ENCODE results near the gene GAD1.

Gene GAD1

GRCh38 chr2:170818036-170818751 is 1.5 kb downstream of the GAD1 start:
- DNase-seq: no peak

GRCh38 chr2:170818752-170819470 is 2.2 kb downstream of the GAD1 start:
- no peak for DNase-seq

GRCh38 chr2:170819680-170820664 is 3.3 kb downstream of the GAD1 start:
- DNase-seq: no peak

- DNase-seq: no peak
Measured at GRCh38 chr2:170820757-170821530, 4.3 kb downstream of the GAD1 start.

GRCh38 chr2:170821531-170822289 is 5.0 kb downstream of the GAD1 start:
- no peak for DNase-seq

GRCh38 chr2:170822290-170823087 is 5.8 kb downstream of the GAD1 start:
- no peak for DNase-seq

- peak; percentile 38 to 48 for DNase-seq
Measured at GRCh38 chr2:170823088-170823897, 6.6 kb downstream of the GAD1 start.

GRCh38 chr2:170823898-170824215 is 7.2 kb downstream of the GAD1 start:
- peak in 1 of 2 experiments; percentile 28 for DNase-seq

- DNase-seq: no peak
Measured at GRCh38 chr2:170824526-170825015, 7.9 kb downstream of the GAD1 start.

GRCh38 chr2:170827841-170828532 is 11.3 kb downstream of the GAD1 start:
- no peak for DNase-seq

- DNase-seq: no peak
Measured at GRCh38 chr2:170828533-170828916, 11.8 kb downstream of the GAD1 start.

GRCh38 chr2:170829036-170829435 is 12.3 kb downstream of the GAD1 start:
- no peak for DNase-seq

- no peak for DNase-seq
Measured at GRCh38 chr2:170830166-170830565, 13.5 kb downstream of the GAD1 start.

- no peak for DNase-seq
Measured at GRCh38 chr2:170831115-170831514, 14.4 kb downstream of the GAD1 start.

GRCh38 chr2:170836027-170836426 is 19.3 kb downstream of the GAD1 start:
- no peak for DNase-seq

GRCh38 chr2:170840717-170841210 is 24.1 kb downstream of the GAD1 start:
- no peak for DNase-seq

GRCh38 chr2:170842785-170843184 is 26.1 kb downstream of the GAD1 start:
- no peak for DNase-seq

- DNase-seq: peak; percentile 73 to 76
Measured at GRCh38 chr2:170843656-170844055, 27.0 kb downstream of the GAD1 start.

GRCh38 chr2:170845343-170845742 is 28.7 kb downstream of the GAD1 start:
- DNase-seq: no peak

All from Kasumi-1 (cell line).